IMR-90 (cell line): ENCODE measurements around the gene SETX. TPM values are rescaled to one million over a fixed set of nuclear protein-coding genes. Genes with fewer than 3 reads are reported as not detected.

ENCODE experiments used
- ATAC-seq: fragments of 200-7000 bp; cut with Tn5 transposase; 2 replicates; pipeline ENCODE4 v1.9.1; 2020; ENCODE audit warnings: low read depth, mild to moderate bottlenecking, moderate library complexity
- BruUV-seq: library from RNA; stranded (reverse); fragments of 400-500 nt; replicated peaks from 2 replicates; lab custom pipeline; 2021; lab: Mats Ljungman, UMichigan
- CTCF ChIA-PET: fragments of 300-600 bp; formaldehyde crosslinking; extraction: SDS; loops from one replicate; lab custom pipeline; 2021; ENCODE audit warnings: antibody characterized with exemption; lab: Yijun Ruan, JAX
- POLR2A ChIA-PET: fragments of 300-600 bp; sonication (Branson Sonifier 250); formaldehyde crosslinking; loops from one replicate; lab custom pipeline; 2022; ENCODE audit warnings: antibody characterized with exemption; ENCODE audit not compliant: unreplicated experiment; lab: Charles Lee
- DNase-seq: peaks from one replicate; pipeline ENCODE4 v3.0.0; 2013
- H2AFZ ChIP-seq: replicated peaks from 2 replicates; pipeline ENCODE3; 2013; ENCODE audit warnings: low read length, mild to moderate bottlenecking; ENCODE audit not compliant: poor library complexity
- H2AK5ac ChIP-seq: 2 replicates; pipeline ENCODE4 v1.6.1; 2013; ENCODE audit warnings: low read depth, low read length, inconsistent platforms
- H2AK9ac ChIP-seq: replicated peaks from 2 replicates; pipeline ENCODE3; 2013; ENCODE audit warnings: mild to moderate bottlenecking, low read depth, low read length, moderate library complexity; ENCODE audit not compliant: poor library complexity
- H2BK120ac ChIP-seq: 2 replicates; pipeline ENCODE4 v1.6.1; 2013; ENCODE audit warnings: low read depth, low read length, inconsistent platforms
- H2BK15ac ChIP-seq: 3 replicates; pipeline ENCODE4 v1.6.1; 2013; ENCODE audit warnings: low read depth, low read length, inconsistent platforms
- H2BK20ac ChIP-seq: 2 replicates; pipeline ENCODE4 v1.6.1; 2013; ENCODE audit warnings: low read depth, mild to moderate bottlenecking, inconsistent platforms, low read length, moderate library complexity
- H2BK5ac ChIP-seq: 2 replicates; pipeline ENCODE4 v1.6.1; 2013; ENCODE audit warnings: mild to moderate bottlenecking, low read depth, low read length, inconsistent platforms; ENCODE audit not compliant: poor library complexity, severe bottlenecking
- H3K14ac ChIP-seq: replicated peaks from 2 replicates; pipeline ENCODE4 v1.6.1; 2013; ENCODE audit warnings: low read depth, low read length, inconsistent platforms
- H3K18ac ChIP-seq: 2 replicates; pipeline ENCODE4 v1.6.1; 2013; ENCODE audit warnings: low read depth, low read length, control low read depth
- H3K23ac ChIP-seq: 2 replicates; pipeline ENCODE4 v1.6.1; 2013; ENCODE audit warnings: low read depth, low read length, inconsistent platforms
- H3K27ac ChIP-seq: 2 replicates; pipeline ENCODE4 v1.5.1; 2013; ENCODE audit warnings: mild to moderate bottlenecking, control low read depth, low read length; ENCODE audit not compliant: insufficient read depth
- H3K27me3 ChIP-seq: 2 replicates; pipeline ENCODE4 v1.6.1; 2013; ENCODE audit warnings: low read length; ENCODE audit not compliant: control insufficient read depth, insufficient read depth
- H3K36me3 ChIP-seq: 2 replicates; pipeline ENCODE4 v1.6.1; 2013; ENCODE audit warnings: low read length, mixed read lengths; ENCODE audit not compliant: control insufficient read depth, insufficient read depth
- H3K4ac ChIP-seq: 2 replicates; pipeline ENCODE4 v1.6.1; 2013; ENCODE audit warnings: low read depth, low read length, inconsistent platforms
- H3K4me1 ChIP-seq: 2 replicates; pipeline ENCODE4 v1.6.1; 2013; ENCODE audit warnings: low read length, mixed read lengths; ENCODE audit not compliant: control insufficient read depth, insufficient read depth
- H3K4me2 ChIP-seq: 2 replicates; pipeline ENCODE4 v1.6.1; 2013; ENCODE audit warnings: low read depth, mild to moderate bottlenecking, control low read depth, low read length, moderate library complexity
- H3K4me3 ChIP-seq: 2 replicates; pipeline ENCODE4 v1.5.1; 2013; ENCODE audit warnings: low read depth, mild to moderate bottlenecking, control low read depth, low read length, moderate library complexity; ENCODE audit not compliant: insufficient read depth
- H3K56ac ChIP-seq: 2 replicates; pipeline ENCODE4 v1.6.1; 2013; ENCODE audit warnings: low read length, inconsistent platforms; ENCODE audit not compliant: insufficient read depth; ENCODE audit errors: extremely low read depth
- H3K79me1 ChIP-seq, 2 experiments: 2 replicates each; pipeline ENCODE4 v1.6.1; 2013; ENCODE audit warnings: low read length in 2 of 2, inconsistent platforms in 1 of 2, low read depth in 1 of 2
- H3K9ac ChIP-seq: 2 replicates; pipeline ENCODE4 v1.6.1; 2013; ENCODE audit warnings: low read depth, low read length, control low read depth
- H3K9me1 ChIP-seq: 2 replicates; pipeline ENCODE4 v1.6.1; 2013; ENCODE audit warnings: low read length, inconsistent platforms; ENCODE audit not compliant: insufficient read depth
- H3K9me3 ChIP-seq: 2 replicates; pipeline ENCODE4 v1.6.1; 2013; ENCODE audit warnings: low read length; ENCODE audit not compliant: control insufficient read depth, insufficient read depth
- H4K20me1 ChIP-seq: 2 replicates; pipeline ENCODE4 v1.6.1; 2013; ENCODE audit warnings: low read length, inconsistent platforms; ENCODE audit not compliant: insufficient read depth
- H4K5ac ChIP-seq: 2 replicates; pipeline ENCODE4 v1.6.1; 2013; ENCODE audit warnings: mild to moderate bottlenecking, low read depth, low read length, control low read depth
- H4K8ac ChIP-seq, 2 experiments: 2 replicates each; pipeline ENCODE4 v1.6.1; 2013; ENCODE audit warnings: low read depth in 2 of 2, low read length in 2 of 2, control low read depth in 1 of 2, inconsistent platforms in 1 of 2
- H4K91ac ChIP-seq: 2 replicates; pipeline ENCODE4 v1.6.1; 2013; ENCODE audit warnings: low read depth, low read length, inconsistent platforms; ENCODE audit not compliant: insufficient read depth
- CEBPB ChIP-seq: IDR thresholded peaks from 2 replicates; pipeline ENCODE4 v1.6.1; 2012; ENCODE audit warnings: low read depth, low read length, improper control_type of control experiment
- MAZ ChIP-seq: IDR thresholded peaks from 2 replicates; pipeline ENCODE4 v1.6.1; 2012; ENCODE audit warnings: low read depth, mild to moderate bottlenecking, low read length, improper control_type of control experiment, moderate library complexity, borderline replicate concordance
- RAD21 ChIP-seq: IDR thresholded peaks from 2 replicates; pipeline ENCODE4 v1.6.1; 2012; ENCODE audit warnings: low read length, improper control_type of control experiment
- WGBS, 2 experiments: methylation state at CpG; one replicate each; pipeline versions ENCODE4 v1.1.5 to v1.1.7; 2013; ENCODE audit warnings: missing lambda C conversion rate in 2 of 2; ENCODE audit not compliant: insufficient read length in 1 of 2; ENCODE audit errors: extremely low coverage in 2 of 2; 5-methylcytosine and 5-hydroxymethylcytosine counted together
- dilution Hi-C: fragments of 300-500 bp; cut with HindIII; formaldehyde crosslinking; loops from one replicate; pipeline ENCODE4 v1.14.3; 2018; ENCODE audit warnings: low sequenced_read_pairs; ENCODE audit not compliant: unreplicated experiment
- in situ Hi-C: fragments of 300-500 bp; cut with MboI; formaldehyde crosslinking; loops from 3 replicates; pipeline ENCODE4 v1.14.3; 2019; ENCODE audit warnings: low sequenced_read_pairs, inconsistent platforms, mixed read lengths
- intact Hi-C: fragments of 100-400 bp; cut with micrococcal nuclease; formaldehyde crosslinking; loops from 2 replicates; pipeline ENCODE4 v1.10.0; 2022
- polyA plus RNA-seq, 3 experiments: library from polyadenylated mRNA; depleted of rRNA; stranded (reverse); fragments of >200 nt; gene quantifications; 2 replicates each; pipeline ENCODE4 v1.2.3, GENCODE V29; 2012; ENCODE audit warnings: low replicate concordance in 1 of 3
- total RNA-seq: library from RNA; depleted of rRNA; stranded (reverse); fragments of >200 nt; gene quantifications from 2 replicates; pipeline ENCODE4 v1.2.3, GENCODE V29; 2012

The SETX gene
- total and polyA plus RNA-seq, 2 of the 4 experiments (the other 2 are of a cell fraction): 13.1 to 55.0 TPM

- in situ Hi-C loops (no loop called here), dilution Hi-C loops (no loop called here), intact Hi-C loops (loop anchor here (1.0 kb wide), 2 partner anchors 67 to 474 kb away; no protein-coding TSS in a partner anchor)
- no peak overlapping the region for H4K8ac ChIP-seq
- no TSS peak for BruUV-seq
- peaks cover 3% of the 10 kb centered on the region; the same call in 1 of the 2 replicates for H3K4me1 ChIP-seq
- H3K23ac ChIP-seq: no peak overlapping the region
- no peak overlapping the region for H2BK15ac ChIP-seq
- 40% methylated on average over 5 of the region's 18 CpGs; no CpG with 5 or more reads in 1 of the 2 experiments for WGBS, 2 experiments
- no peak overlapping the region for H2BK5ac ChIP-seq
- no peak overlapping the region for H4K91ac ChIP-seq
- H2AK5ac ChIP-seq: no peak overlapping the region
- H3K27me3 ChIP-seq: peaks cover 58% of the 10 kb centered on the region
- H3K9me3 ChIP-seq: no peaks in the 10 kb centered on the region
- peaks cover 3% of the 10 kb centered on the region for H4K20me1 ChIP-seq
- no peak overlapping the region for H3K4me3 ChIP-seq
- ChIA-PET CTCF (interaction anchor here (0.6 to 1.2 kb wide), 12 partner anchors 10 to 778 kb away, joined by 3 to 11 read pairs (median 4); partner anchors contain the start of gene NTNG2), POLR2A (no interaction called here)
- H2AK9ac ChIP-seq: peak overlapping the region; percentile 36
- no peaks in the 10 kb centered on the region for H3K9me1 ChIP-seq
- no peak overlapping the region for H3K14ac ChIP-seq
- no peak for TF ChIP-seq RAD21
- TF ChIP-seq CEBPB: no peak
- TF ChIP-seq MAZ: no peak
- no peak overlapping the region for H3K56ac ChIP-seq
- H4K5ac ChIP-seq: no peak overlapping the region
- no peak overlapping the region for H3K27ac ChIP-seq
- no peaks in the 10 kb centered on the region for H3K79me1 ChIP-seq
- H3K4ac ChIP-seq: no peak overlapping the region
- H3K36me3 ChIP-seq: no peaks in the 10 kb centered on the region
- no peak overlapping the region for H3K4me2 ChIP-seq
- no peak overlapping the region for H2BK120ac ChIP-seq
- no peak overlapping the region for H2AFZ ChIP-seq
- H3K18ac ChIP-seq: no peak overlapping the region
- DNase-seq: no peak
- no peak for ATAC-seq
- no peak overlapping the region for H3K9ac ChIP-seq
- H2BK20ac ChIP-seq: no peak overlapping the region
Measured at GRCh38 chr9:132236662-132237311, 118.0 kb downstream of the SETX start.
